ENCODE data around the gene NAV1.

- TF ChIP-seq CTCF (IDR thresholded peaks at IDR 0.05) (no peak), POLR2AphosphoS5 (IDR thresholded peaks at IDR 0.05) (no peak), POLR2A (IDR thresholded peaks at IDR 0.05) (no peak)
Observed at GRCh38 chr1:201570181-201570885, 31.4 kb downstream of the NAV1 start.
